HEK293 (cell line): ENCODE data around the gene PDZD2.

Experiments
- ATF2 ChIP-seq: fragments of 450-650 bp; formaldehyde crosslinking; IDR thresholded peaks from 2 replicates; pipeline ENCODE4 v1.5.1; 2016; ENCODE audit warnings: missing biosample characterization, missing genetic modification characterization, low read depth
- BCL11A ChIP-seq: fragments of 450-650 bp; formaldehyde crosslinking; IDR thresholded peaks from 2 replicates; pipeline ENCODE4 v1.5.1; 2016; ENCODE audit warnings: low read depth, missing biosample characterization, missing genetic modification characterization
- CTCF ChIP-seq: fragments of 450-650 bp; formaldehyde crosslinking; IDR thresholded peaks from 2 replicates; pipeline ENCODE4 v1.5.1; 2016; ENCODE audit warnings: missing biosample characterization, missing genetic modification characterization
- KLF17 ChIP-seq: fragments of 450-650 bp; formaldehyde crosslinking; IDR thresholded peaks from 2 replicates; pipeline ENCODE4 v1.5.1; 2016; ENCODE audit warnings: missing biosample characterization, missing genetic modification characterization
- REST ChIP-seq: fragments of 450-650 bp; formaldehyde crosslinking; IDR thresholded peaks from 2 replicates; pipeline ENCODE4 v1.5.1; 2016; ENCODE audit warnings: missing biosample characterization, missing genetic modification characterization
- ZNF146 ChIP-seq: fragments of 450-650 bp; formaldehyde crosslinking; IDR thresholded peaks from 2 replicates; pipeline ENCODE4 v1.5.1; 2016; ENCODE audit warnings: missing biosample characterization, missing genetic modification characterization
- ZNF266 ChIP-seq: fragments of 450-650 bp; formaldehyde crosslinking; IDR thresholded peaks from 2 replicates; pipeline ENCODE4 v1.5.1; 2016; ENCODE audit warnings: missing biosample characterization, missing genetic modification characterization, low read depth
- ZNF548 ChIP-seq: fragments of 450-650 bp; formaldehyde crosslinking; IDR thresholded peaks from 2 replicates; pipeline ENCODE4 v1.5.1; 2016; ENCODE audit warnings: missing biosample characterization, missing genetic modification characterization
- ZNF558 ChIP-seq: fragments of 450-650 bp; formaldehyde crosslinking; IDR thresholded peaks from 2 replicates; pipeline ENCODE4 v1.5.1; 2016; ENCODE audit warnings: missing biosample characterization, missing genetic modification characterization
- ZSCAN18 ChIP-seq: fragments of 450-650 bp; formaldehyde crosslinking; IDR thresholded peaks from 2 replicates; pipeline ENCODE4 v1.5.1; 2016; ENCODE audit warnings: missing biosample characterization, missing genetic modification characterization

GRCh38 chr5:31711935-31712592 is 73.1 kb downstream of the PDZD2 start:
- TF ChIP-seq ZNF558 (tag by site-specific recombination) (no peak), BCL11A (tag by site-specific recombination) (no peak), ZSCAN18 (no peak), CTCF (tag by site-specific recombination) (no peak), ZNF266 (tag by site-specific recombination) (no peak), REST (tag by site-specific recombination) (no peak), ZNF548 (tag by site-specific recombination) (no peak), KLF17 (no peak), ZNF146 (tag by site-specific recombination) (no peak), ATF2 (tag by site-specific recombination) (no peak)
